HepG2 (cell line): ENCODE data around the gene PRIMPOL. TPM values are rescaled to one million over a fixed set of nuclear protein-coding genes. Genes with fewer than 3 reads are reported as not detected.

ENCODE experiments used
- ARNT2 ChIP-seq: sonication (generic); formaldehyde crosslinking; IDR thresholded peaks from 2 replicates; pipeline ENCODE4 v1.8.0; 2022; ENCODE audit warnings: mild to moderate bottlenecking, low read depth, missing genetic modification reagents, moderate library complexity
- BORCS8-MEF2B ChIP-seq: sonication (generic); formaldehyde crosslinking; IDR thresholded peaks from 2 replicates; pipeline ENCODE4 v1.8.0; 2022; ENCODE audit warnings: mild to moderate bottlenecking, missing genetic modification reagents
- GATAD1 ChIP-seq: IDR thresholded peaks from 2 replicates; pipeline ENCODE4 v1.6.1; 2016; ENCODE audit warnings: missing genetic modification reagents, missing compliant biosample characterization
- MATR3 ChIP-seq: sonication (generic); formaldehyde crosslinking; IDR thresholded peaks from 2 replicates; pipeline ENCODE4 v1.4.0; 2020; ENCODE audit warnings: missing genetic modification reagents
- PTBP1 ChIP-seq: fragments of 200-400 bp; formaldehyde crosslinking; IDR thresholded peaks from 2 replicates; pipeline ENCODE4 v1.6.1; 2018; ENCODE audit warnings: low read length, low read depth; ENCODE audit not compliant: poor library complexity, severe bottlenecking
- REPIN1 ChIP-seq: sonication (generic); formaldehyde crosslinking; IDR thresholded peaks from 2 replicates; pipeline ENCODE4 v1.8.0; 2022; ENCODE audit warnings: missing genetic modification reagents, low read depth, mild to moderate bottlenecking, borderline replicate concordance
- REXO4 ChIP-seq: sonication (generic); formaldehyde crosslinking; IDR thresholded peaks from 2 replicates; pipeline ENCODE4 v1.8.0; 2022; ENCODE audit warnings: missing genetic modification reagents, mild to moderate bottlenecking, borderline replicate concordance
- SRSF1 ChIP-seq: fragments of 200-400 bp; formaldehyde crosslinking; optimal IDR thresholded peaks from 2 replicates; pipeline ENCODE3; 2017; ENCODE audit warnings: mild to moderate bottlenecking, low read depth, low read length, moderate library complexity
- SYNCRIP ChIP-seq: fragments of 200-400 bp; formaldehyde crosslinking; IDR thresholded peaks from 2 replicates; pipeline ENCODE4 v1.6.1; 2018; ENCODE audit warnings: mild to moderate bottlenecking, low read depth, low read length; ENCODE audit not compliant: insufficient read depth
- XRCC5 ChIP-seq: fragments of 200-400 bp; formaldehyde crosslinking; optimal IDR thresholded peaks from 2 replicates; pipeline ENCODE3; 2017; ENCODE audit warnings: mild to moderate bottlenecking, low read length
- ZBTB42 ChIP-seq: sonication (generic); formaldehyde crosslinking; IDR thresholded peaks from 2 replicates; pipeline ENCODE4 v1.5.0; 2020; ENCODE audit warnings: mild to moderate bottlenecking, missing genetic modification reagents
- ZFP36L2 ChIP-seq: sonication (generic); formaldehyde crosslinking; IDR thresholded peaks from 2 replicates; pipeline ENCODE4 v1.4.0; 2020; ENCODE audit warnings: missing genetic modification reagents
- ZNF263 ChIP-seq: sonication (generic); formaldehyde crosslinking; IDR thresholded peaks from 2 replicates; pipeline ENCODE4 v1.4.0; 2020; ENCODE audit warnings: missing genetic modification reagents
- ZNF441 ChIP-seq: sonication (generic); formaldehyde crosslinking; IDR thresholded peaks from 2 replicates; pipeline ENCODE4 v1.7.0; 2021; ENCODE audit warnings: missing genetic modification reagents, borderline replicate concordance
- ZNF484 ChIP-seq: sonication (generic); formaldehyde crosslinking; IDR thresholded peaks from 2 replicates; pipeline ENCODE4 v1.5.1; 2020; ENCODE audit warnings: mild to moderate bottlenecking, low read depth, missing genetic modification reagents, borderline replicate concordance
- ZNF720 ChIP-seq: sonication (generic); formaldehyde crosslinking; IDR thresholded peaks from 2 replicates; pipeline ENCODE4 v1.4.0; 2020; ENCODE audit warnings: missing genetic modification reagents
- polyA plus RNA-seq, 8 experiments: library from polyadenylated mRNA; depleted of rRNA in 3 of 8; stranded (reverse) in 7 of 8; unstranded in 1 of 8; fragments of >200 nt; fragmentation: Illumina TruSeq in 4 of 8; extraction: Trizol in 4 of 8; gene quantifications; 2 replicates each; pipeline versions ENCODE4 v1.2.1 to v1.2.3, GENCODE V29; 2011 to 2016; ENCODE audit warnings: low read depth in 4 of 8, missing spikeins in 1 of 8, mixed read lengths in 1 of 8; ENCODE audit not compliant: insufficient read depth in 1 of 8
- total RNA-seq, 5 experiments: library from RNA; depleted of rRNA; stranded (reverse); fragments of >200 nt; fragmentation: Illumina TruSeq; extraction: Trizol; gene quantifications; 2 replicates each; pipeline ENCODE4 v1.2.3, GENCODE V29; 2016; ENCODE audit warnings: low read depth in 1 of 5
- TF ChIP-seq, protein P1 (sequence below), 2 experiments: fragments of 450-650 bp in 1 of 2; sonication (generic) in 1 of 2; formaldehyde crosslinking in 1 of 2; IDR thresholded peaks; 2 replicates each; pipeline versions ENCODE4 v1.6.1 to v1.8.0; 2016 to 2022; ENCODE audit warnings: antibody characterized with exemption in 1 of 2, mild to moderate bottlenecking in 1 of 2, missing genetic modification reagents in 1 of 2
- TF ChIP-seq, protein P2 (sequence below): sonication (generic); formaldehyde crosslinking; IDR thresholded peaks from 2 replicates; pipeline ENCODE4 v1.4.0; 2020; ENCODE audit warnings: missing genetic modification reagents

Gene PRIMPOL
- total and polyA plus RNA-seq, 2 of the 13 experiments (the other 11 are each of a cell fraction or from before 2014, with no cell fraction given), result 7.3 to 11.0 TPM

DNA sequence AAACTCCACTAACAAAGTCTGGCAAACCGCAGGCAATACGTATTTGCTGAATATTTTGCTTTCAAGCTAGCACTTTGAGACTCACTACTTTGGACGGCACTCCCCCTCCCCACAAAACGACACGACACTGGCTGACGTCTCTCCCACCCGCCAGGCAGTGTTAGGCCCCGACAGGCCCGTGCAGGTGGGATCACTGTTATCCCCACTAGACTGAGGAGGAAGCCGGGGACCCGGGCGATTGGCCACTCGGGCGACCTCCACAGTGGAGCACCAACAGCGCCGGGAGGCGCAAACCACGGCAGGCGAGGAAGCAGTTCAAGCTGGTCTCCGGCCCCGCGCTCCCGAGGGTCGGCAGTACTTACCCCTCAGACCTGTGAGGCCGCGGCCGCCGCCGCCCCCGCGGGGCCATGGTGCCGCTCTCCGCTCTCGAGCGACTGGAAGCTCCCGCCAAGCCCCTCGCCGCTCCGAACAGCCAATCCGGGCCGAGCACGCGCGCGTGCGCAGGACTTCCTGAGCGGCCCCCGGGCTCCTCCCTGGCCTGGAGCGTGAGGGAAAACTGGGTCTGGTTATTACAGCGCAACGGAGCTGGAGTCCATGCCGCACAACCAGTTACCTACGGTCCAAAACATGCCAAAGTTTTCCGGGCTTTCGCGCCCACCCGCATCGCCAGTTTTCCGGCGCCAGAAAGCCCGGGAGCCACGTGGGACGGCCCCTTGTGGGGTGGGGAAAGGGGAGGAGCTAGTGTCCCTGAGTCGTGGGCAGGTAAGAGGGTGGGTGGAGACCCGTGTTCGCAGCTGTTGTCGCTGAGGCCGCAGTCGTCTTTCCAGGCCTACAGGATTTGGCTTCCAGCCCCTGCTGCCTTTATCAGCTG is 84.4 kb downstream of the PRIMPOL start, which contains the start of gene CENPU (continued):
- 0 out of 2 replicates have a peak, but pooled peaks have one; percentile 54 for TF ChIP-seq ZBTB42 (CRISPR knock-in tag)
- TF ChIP-seq REXO4 (CRISPR knock-in tag), result peak; percentile 9; the same call in 1 of the 2 replicates
- peak; percentile 100 for TF ChIP-seq REPIN1 (CRISPR knock-in tag)
- no peak for TF ChIP-seq SYNCRIP
- peak; percentile 74 for TF ChIP-seq ZNF263 (CRISPR knock-in tag)
- no peak for TF ChIP-seq ZNF720 (CRISPR knock-in tag)
- no peak for TF ChIP-seq SRSF1
- peak; percentile 99 for TF ChIP-seq BORCS8-MEF2B (CRISPR knock-in tag)
- TF ChIP-seq, protein P1, sequence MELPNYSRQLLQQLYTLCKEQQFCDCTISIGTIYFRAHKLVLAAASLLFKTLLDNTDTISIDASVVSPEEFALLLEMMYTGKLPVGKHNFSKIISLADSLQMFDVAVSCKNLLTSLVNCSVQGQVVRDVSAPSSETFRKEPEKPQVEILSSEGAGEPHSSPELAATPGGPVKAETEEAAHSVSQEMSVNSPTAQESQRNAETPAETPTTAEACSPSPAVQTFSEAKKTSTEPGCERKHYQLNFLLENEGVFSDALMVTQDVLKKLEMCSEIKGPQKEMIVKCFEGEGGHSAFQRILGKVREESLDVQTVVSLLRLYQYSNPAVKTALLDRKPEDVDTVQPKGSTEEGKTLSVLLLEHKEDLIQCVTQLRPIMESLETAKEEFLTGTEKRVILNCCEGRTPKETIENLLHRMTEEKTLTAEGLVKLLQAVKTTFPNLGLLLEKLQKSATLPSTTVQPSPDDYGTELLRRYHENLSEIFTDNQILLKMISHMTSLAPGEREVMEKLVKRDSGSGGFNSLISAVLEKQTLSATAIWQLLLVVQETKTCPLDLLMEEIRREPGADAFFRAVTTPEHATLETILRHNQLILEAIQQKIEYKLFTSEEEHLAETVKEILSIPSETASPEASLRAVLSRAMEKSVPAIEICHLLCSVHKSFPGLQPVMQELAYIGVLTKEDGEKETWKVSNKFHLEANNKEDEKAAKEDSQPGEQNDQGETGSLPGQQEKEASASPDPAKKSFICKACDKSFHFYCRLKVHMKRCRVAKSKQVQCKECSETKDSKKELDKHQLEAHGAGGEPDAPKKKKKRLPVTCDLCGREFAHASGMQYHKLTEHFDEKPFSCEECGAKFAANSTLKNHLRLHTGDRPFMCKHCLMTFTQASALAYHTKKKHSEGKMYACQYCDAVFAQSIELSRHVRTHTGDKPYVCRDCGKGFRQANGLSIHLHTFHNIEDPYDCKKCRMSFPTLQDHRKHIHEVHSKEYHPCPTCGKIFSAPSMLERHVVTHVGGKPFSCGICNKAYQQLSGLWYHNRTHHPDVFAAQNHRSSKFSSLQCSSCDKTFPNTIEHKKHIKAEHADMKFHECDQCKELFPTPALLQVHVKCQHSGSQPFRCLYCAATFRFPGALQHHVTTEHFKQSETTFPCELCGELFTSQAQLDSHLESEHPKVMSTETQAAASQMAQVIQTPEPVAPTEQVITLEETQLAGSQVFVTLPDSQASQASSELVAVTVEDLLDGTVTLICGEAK (IDR thresholded peaks at IDR 0.05), result no peak
- TF ChIP-seq, protein P1 (CRISPR knock-in tag; IDR thresholded peaks at IDR 0.05), result peak; percentile 91
- TF ChIP-seq PTBP1, result peak; percentile 93
- TF ChIP-seq MATR3, result no peak
- TF ChIP-seq ARNT2, result peak; percentile 99
- TF ChIP-seq GATAD1 (CRISPR knock-in tag), result peak; percentile 87
- TF ChIP-seq ZFP36L2 (CRISPR knock-in tag), result no peak
- TF ChIP-seq, protein P2, sequence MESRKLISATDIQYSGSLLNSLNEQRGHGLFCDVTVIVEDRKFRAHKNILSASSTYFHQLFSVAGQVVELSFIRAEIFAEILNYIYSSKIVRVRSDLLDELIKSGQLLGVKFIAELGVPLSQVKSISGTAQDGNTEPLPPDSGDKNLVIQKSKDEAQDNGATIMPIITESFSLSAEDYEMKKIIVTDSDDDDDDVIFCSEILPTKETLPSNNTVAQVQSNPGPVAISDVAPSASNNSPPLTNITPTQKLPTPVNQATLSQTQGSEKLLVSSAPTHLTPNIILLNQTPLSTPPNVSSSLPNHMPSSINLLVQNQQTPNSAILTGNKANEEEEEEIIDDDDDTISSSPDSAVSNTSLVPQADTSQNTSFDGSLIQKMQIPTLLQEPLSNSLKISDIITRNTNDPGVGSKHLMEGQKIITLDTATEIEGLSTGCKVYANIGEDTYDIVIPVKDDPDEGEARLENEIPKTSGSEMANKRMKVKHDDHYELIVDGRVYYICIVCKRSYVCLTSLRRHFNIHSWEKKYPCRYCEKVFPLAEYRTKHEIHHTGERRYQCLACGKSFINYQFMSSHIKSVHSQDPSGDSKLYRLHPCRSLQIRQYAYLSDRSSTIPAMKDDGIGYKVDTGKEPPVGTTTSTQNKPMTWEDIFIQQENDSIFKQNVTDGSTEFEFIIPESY (CRISPR knock-in tag), result peak; percentile 75
- TF ChIP-seq XRCC5, result peak; percentile 100
- TF ChIP-seq ZNF484 (CRISPR knock-in tag), result no peak
- TF ChIP-seq ZNF441 (CRISPR knock-in tag), result no peak; the same call in 1 of the 2 replicates
